Stimulated activated CD8-positive, alpha-beta memory T cell treated with anti-CD3 and anti-CD28 coated beads, Interleukin-4, amount 100 ng/mL, for 1 hour (primary cell): Measurements from ENCODE around the gene SCYGR8.
A peak's percentile ranks its signal among the peaks of the same experiment; 100 is the strongest.

Source experiments
- DNase-seq, 2 donors: peaks; one replicate each; pipeline ENCODE4 v3.0.0-alpha.2; 2020; ENCODE audit warnings: low read depth in 2 of 2, low spot score in 1 of 2

SCYGR8 gene

GRCh38 chr2:227761740-227762476, 16.2 kb downstream of the SCYGR8 start:
- DNase-seq, result no peak

- DNase-seq, result no peak
Measured at GRCh38 chr2:227765788-227766372, 20.2 kb downstream of the SCYGR8 start.

GRCh38 chr2:227766373-227766883, 20.7 kb downstream of the SCYGR8 start:
- DNase-seq, result peak; percentile 8 to 17

- no peak for DNase-seq
Measured at GRCh38 chr2:227767830-227768229, 22.1 kb downstream of the SCYGR8 start.

- no peak for DNase-seq
Measured at GRCh38 chr2:227772197-227772661, 26.5 kb downstream of the SCYGR8 start.

- DNase-seq, result no peak
Measured at GRCh38 chr2:227772932-227773331, 27.2 kb downstream of the SCYGR8 start.

- no peak for DNase-seq
Measured at GRCh38 chr2:227774011-227774624, 28.4 kb downstream of the SCYGR8 start.

GRCh38 chr2:227774895-227775842, 29.5 kb downstream of the SCYGR8 start:
- DNase-seq, result no peak

- no peak for DNase-seq
Measured at GRCh38 chr2:227780981-227781615, 35.4 kb downstream of the SCYGR8 start.

GRCh38 chr2:227781841-227782240, 36.1 kb downstream of the SCYGR8 start:
- DNase-seq, result no peak

GRCh38 chr2:227782804-227783203, 37.1 kb downstream of the SCYGR8 start:
- no peak for DNase-seq

GRCh38 chr2:227783404-227784138, 37.9 kb downstream of the SCYGR8 start:
- no peak for DNase-seq

GRCh38 chr2:227785293-227785692, 39.6 kb downstream of the SCYGR8 start:
- DNase-seq, result no peak

GRCh38 chr2:227788561-227789018, 42.9 kb downstream of the SCYGR8 start:
- no peak for DNase-seq

- DNase-seq, result no peak
Measured at GRCh38 chr2:227789803-227790202, 44.1 kb downstream of the SCYGR8 start.

GRCh38 chr2:227793148-227793712, 47.5 kb downstream of the SCYGR8 start:
- no peak for DNase-seq
